ENCODE data around the gene FGFBP1.
"Not testable (repeated sequence)": the region's sequence is repeated elsewhere in the genome, so short reads cannot be mapped to it uniquely, and the experiment has no call there.

DNA sequence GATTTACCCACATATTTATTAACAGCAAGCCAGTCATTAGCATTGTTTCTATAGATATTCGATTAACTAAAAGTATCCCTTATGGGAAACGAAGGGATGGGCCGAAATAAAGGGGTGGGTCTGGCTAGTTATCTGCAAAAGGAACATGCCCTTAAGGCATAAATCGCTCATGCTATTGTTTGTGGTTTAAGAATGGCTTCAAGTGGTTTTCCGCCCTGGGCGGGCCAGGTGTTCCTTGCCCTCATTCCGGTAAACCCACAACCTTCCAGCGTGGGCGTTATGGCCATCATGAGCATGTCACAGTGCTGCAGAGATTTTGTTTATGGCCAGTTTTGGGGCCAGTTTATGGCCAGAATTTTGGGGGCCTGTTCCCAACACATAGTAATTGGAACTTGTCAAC lies 22.2 kb downstream of the FGFBP1 start:
- TF ChIP-seq, protein P1, sequence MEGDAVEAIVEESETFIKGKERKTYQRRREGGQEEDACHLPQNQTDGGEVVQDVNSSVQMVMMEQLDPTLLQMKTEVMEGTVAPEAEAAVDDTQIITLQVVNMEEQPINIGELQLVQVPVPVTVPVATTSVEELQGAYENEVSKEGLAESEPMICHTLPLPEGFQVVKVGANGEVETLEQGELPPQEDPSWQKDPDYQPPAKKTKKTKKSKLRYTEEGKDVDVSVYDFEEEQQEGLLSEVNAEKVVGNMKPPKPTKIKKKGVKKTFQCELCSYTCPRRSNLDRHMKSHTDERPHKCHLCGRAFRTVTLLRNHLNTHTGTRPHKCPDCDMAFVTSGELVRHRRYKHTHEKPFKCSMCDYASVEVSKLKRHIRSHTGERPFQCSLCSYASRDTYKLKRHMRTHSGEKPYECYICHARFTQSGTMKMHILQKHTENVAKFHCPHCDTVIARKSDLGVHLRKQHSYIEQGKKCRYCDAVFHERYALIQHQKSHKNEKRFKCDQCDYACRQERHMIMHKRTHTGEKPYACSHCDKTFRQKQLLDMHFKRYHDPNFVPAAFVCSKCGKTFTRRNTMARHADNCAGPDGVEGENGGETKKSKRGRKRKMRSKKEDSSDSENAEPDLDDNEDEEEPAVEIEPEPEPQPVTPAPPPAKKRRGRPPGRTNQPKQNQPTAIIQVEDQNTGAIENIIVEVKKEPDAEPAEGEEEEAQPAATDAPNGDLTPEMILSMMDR (IDR thresholded peaks at IDR 0.05), result not testable (repeated sequence)
- not testable (repeated sequence) for TF ChIP-seq POLR2A, POLR2AphosphoS5, EP300 (IDR thresholded peaks at IDR 0.05)
